ENCODE results near the gene NRSN2. TPM values are rescaled to one million over a fixed set of nuclear protein-coding genes. Genes with fewer than 3 reads are reported as not detected.

Gene NRSN2
- total RNA-seq, 1 experiment from 2014 or later: 44.9 TPM

DNA sequence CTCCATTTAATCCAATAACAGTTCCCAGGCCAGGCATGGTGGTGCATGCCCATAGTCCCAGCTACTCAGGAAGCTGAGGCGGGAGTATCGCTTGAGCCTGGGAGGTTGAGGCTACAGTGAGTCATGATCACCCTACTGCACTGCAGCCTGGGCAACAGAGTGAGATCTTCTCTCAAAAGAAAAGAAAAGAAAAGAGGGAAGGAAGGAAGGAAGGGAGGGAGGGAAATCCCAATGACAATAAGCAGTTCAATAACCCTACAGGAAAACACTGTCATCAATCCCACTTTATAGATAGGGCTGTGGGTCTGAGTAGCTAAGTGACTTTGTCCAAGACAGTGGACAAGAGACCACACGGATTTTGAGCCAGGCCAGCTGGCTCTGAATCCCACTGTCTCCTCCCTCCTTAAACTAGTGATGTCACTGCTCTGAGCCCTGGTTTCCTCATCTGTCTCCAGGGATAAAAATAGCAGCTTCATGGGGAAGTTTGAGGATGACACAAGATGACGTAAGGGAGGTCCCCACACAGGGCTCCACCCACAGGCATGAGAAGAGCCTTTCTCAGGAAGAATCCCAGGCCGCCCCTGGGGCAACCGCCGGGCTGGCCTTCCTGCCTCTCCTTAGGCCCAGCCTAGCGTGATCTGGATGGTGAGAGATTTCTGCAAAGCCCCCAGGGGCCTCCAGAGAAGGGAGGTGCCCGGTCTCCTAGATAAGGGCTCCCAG lies 26.4 kb downstream of the NRSN2 start:
- POLR2A ChIA-PET: no interaction called here
- no TSS peak for BruUV-seq (replicated peaks)
- H3K36me3 ChIP-seq (ENCODE audit: control insufficient read depth, insufficient read depth, low read length): no peaks in the 10 kb centered on the region
- no peaks in the 10 kb centered on the region for H3K27me3 ChIP-seq (ENCODE audit: control insufficient read depth, insufficient read depth, low read length)
- TF ChIP-seq, protein P1, sequence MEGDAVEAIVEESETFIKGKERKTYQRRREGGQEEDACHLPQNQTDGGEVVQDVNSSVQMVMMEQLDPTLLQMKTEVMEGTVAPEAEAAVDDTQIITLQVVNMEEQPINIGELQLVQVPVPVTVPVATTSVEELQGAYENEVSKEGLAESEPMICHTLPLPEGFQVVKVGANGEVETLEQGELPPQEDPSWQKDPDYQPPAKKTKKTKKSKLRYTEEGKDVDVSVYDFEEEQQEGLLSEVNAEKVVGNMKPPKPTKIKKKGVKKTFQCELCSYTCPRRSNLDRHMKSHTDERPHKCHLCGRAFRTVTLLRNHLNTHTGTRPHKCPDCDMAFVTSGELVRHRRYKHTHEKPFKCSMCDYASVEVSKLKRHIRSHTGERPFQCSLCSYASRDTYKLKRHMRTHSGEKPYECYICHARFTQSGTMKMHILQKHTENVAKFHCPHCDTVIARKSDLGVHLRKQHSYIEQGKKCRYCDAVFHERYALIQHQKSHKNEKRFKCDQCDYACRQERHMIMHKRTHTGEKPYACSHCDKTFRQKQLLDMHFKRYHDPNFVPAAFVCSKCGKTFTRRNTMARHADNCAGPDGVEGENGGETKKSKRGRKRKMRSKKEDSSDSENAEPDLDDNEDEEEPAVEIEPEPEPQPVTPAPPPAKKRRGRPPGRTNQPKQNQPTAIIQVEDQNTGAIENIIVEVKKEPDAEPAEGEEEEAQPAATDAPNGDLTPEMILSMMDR (IDR thresholded peaks at IDR 0.05): no peak
- TF ChIP-seq SIN3A (IDR thresholded peaks at IDR 0.05; ENCODE audit: borderline replicate concordance, insufficient read depth, low read depth, low read length) (no peak), POLR2AphosphoS5 (IDR thresholded peaks at IDR 0.05; ENCODE audit: low read depth, low read length) (no peak), TCF7L2 (IDR thresholded peaks at IDR 0.05; ENCODE audit: low read depth, low read length) (no peak)
- TF ChIP-seq, protein P2, sequence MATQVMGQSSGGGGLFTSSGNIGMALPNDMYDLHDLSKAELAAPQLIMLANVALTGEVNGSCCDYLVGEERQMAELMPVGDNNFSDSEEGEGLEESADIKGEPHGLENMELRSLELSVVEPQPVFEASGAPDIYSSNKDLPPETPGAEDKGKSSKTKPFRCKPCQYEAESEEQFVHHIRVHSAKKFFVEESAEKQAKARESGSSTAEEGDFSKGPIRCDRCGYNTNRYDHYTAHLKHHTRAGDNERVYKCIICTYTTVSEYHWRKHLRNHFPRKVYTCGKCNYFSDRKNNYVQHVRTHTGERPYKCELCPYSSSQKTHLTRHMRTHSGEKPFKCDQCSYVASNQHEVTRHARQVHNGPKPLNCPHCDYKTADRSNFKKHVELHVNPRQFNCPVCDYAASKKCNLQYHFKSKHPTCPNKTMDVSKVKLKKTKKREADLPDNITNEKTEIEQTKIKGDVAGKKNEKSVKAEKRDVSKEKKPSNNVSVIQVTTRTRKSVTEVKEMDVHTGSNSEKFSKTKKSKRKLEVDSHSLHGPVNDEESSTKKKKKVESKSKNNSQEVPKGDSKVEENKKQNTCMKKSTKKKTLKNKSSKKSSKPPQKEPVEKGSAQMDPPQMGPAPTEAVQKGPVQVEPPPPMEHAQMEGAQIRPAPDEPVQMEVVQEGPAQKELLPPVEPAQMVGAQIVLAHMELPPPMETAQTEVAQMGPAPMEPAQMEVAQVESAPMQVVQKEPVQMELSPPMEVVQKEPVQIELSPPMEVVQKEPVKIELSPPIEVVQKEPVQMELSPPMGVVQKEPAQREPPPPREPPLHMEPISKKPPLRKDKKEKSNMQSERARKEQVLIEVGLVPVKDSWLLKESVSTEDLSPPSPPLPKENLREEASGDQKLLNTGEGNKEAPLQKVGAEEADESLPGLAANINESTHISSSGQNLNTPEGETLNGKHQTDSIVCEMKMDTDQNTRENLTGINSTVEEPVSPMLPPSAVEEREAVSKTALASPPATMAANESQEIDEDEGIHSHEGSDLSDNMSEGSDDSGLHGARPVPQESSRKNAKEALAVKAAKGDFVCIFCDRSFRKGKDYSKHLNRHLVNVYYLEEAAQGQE (IDR thresholded peaks at IDR 0.05; ENCODE audit: insufficient read depth in 1 of 2, low read depth in 2 of 2, low read length in 1 of 2): no peak
- ATAC-seq (no peak; the same call in 1 of the 2 replicates), DNase-seq (ENCODE audit: low read depth, low spot score) (no peak)
- no peak overlapping the region for H3K4me3 ChIP-seq (ENCODE audit: low read depth in 2 of 2, low read length in 2 of 2)
- in situ Hi-C loops (cut with HindIII; ENCODE audit: low pct_unique_long_range_greater_than_20kb, low sequenced_read_pairs): no loop called here
- CTCF ChIA-PET: no interaction called here
- H3K4me1 ChIP-seq (ENCODE audit: control insufficient read depth, insufficient read depth, low read length): peaks cover 8% of the 10 kb centered on the region; the same call in 1 of the 2 replicates
- peak overlapping the region; percentile 62; the same call in 1 of the 2 replicates for H3K27ac ChIP-seq (ENCODE audit: low read length)
- intact Hi-C loops (cut with micrococcal nuclease; ENCODE audit: unreplicated experiment): no loop called here
- H3K9me3 ChIP-seq (ENCODE audit: control insufficient read depth, insufficient read depth, low read depth, low read length): no peaks in the 10 kb centered on the region

DNA sequence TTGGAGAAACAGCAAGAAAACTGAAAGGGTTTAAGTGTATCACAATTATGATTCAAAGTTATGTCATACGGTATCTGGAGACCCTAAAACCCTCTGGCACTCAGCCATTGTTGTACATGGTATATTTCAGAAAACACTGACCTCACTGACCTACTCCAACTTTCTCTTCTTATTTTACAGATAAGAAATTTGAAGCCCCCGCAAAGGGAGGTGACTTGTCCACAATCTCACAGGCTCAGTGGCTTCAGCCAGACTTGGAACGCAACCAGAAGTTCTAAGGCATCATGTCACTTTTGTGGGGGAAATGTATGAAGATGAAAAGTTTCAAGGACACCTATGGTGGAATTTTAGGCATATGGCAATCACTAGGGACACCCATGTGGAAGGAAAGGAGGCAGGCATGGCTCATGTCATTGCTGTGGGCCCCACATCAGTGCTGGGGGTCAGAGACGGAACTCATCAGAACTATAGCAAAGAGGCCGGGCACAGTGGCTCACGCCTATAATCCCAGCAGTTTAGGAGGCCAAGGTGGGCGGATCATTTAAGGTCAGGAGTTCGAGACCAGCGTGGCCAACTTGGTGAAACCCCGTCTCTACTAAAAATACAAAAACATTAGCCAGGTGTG lies 28.5 kb downstream of the NRSN2 start:
- TF ChIP-seq SIN3A (IDR thresholded peaks at IDR 0.05; ENCODE audit: borderline replicate concordance, insufficient read depth, low read depth, low read length): no peak
- TF ChIP-seq TCF7L2 (IDR thresholded peaks at IDR 0.05; ENCODE audit: low read depth, low read length): no peak
- TF ChIP-seq, protein P2 (IDR thresholded peaks at IDR 0.05; ENCODE audit: insufficient read depth in 1 of 2, low read depth in 2 of 2, low read length in 1 of 2): no peak
- TF ChIP-seq, protein P1 (IDR thresholded peaks at IDR 0.05): no peak
- TF ChIP-seq POLR2AphosphoS5 (IDR thresholded peaks at IDR 0.05; ENCODE audit: low read depth, low read length): no peak
- intact Hi-C loops (cut with micrococcal nuclease; ENCODE audit: unreplicated experiment): no loop called here
- DNase-seq (ENCODE audit: low read depth, low spot score): no peak
- no peaks in the 10 kb centered on the region for H3K36me3 ChIP-seq (ENCODE audit: control insufficient read depth, insufficient read depth, low read length)
- BruUV-seq (replicated peaks): no TSS peak
- H3K9me3 ChIP-seq (ENCODE audit: control insufficient read depth, insufficient read depth, low read depth, low read length): no peaks in the 10 kb centered on the region
- H3K4me1 ChIP-seq (ENCODE audit: control insufficient read depth, insufficient read depth, low read length): peaks cover 15% of the 10 kb centered on the region; the same call in 1 of the 2 replicates
- H3K4me3 ChIP-seq (ENCODE audit: low read depth in 2 of 2, low read length in 2 of 2): no peak overlapping the region
- no peak for ATAC-seq
- no peak overlapping the region for H3K27ac ChIP-seq (ENCODE audit: low read length)
- CTCF ChIA-PET: no interaction called here
- POLR2A ChIA-PET: interaction anchor here (0.6 kb wide), 1 partner anchor 27 kb away, joined by 4 read pairs; no protein-coding TSS in a partner anchor
- H3K27me3 ChIP-seq (ENCODE audit: control insufficient read depth, insufficient read depth, low read length): no peaks in the 10 kb centered on the region
- in situ Hi-C loops (cut with HindIII; ENCODE audit: low pct_unique_long_range_greater_than_20kb, low sequenced_read_pairs): no loop called here
